Peyer's patch (tissue), 4 donors: ENCODE measurements around the gene PVR. TPM values are rescaled to one million over a fixed set of nuclear protein-coding genes. Genes with fewer than 3 reads are reported as not detected.
A peak's percentile ranks its signal among the peaks of the same experiment; 100 is the strongest.

Experiments used
- DNase-seq, 3 donors: peaks; one replicate each; pipeline ENCODE4 v3.0.0-alpha.2; 2017 to 2019
- H3K27ac ChIP-seq, 4 donors: fragments of 200-600 bp; sonication (generic); one replicate each; pipeline ENCODE4 v1.5.1; 2016 to 2019
- H3K27me3 ChIP-seq, 2 donors: fragments of 200-600 bp; sonication (generic); one replicate each; pipeline ENCODE4 v1.5.1; 2019
- H3K36me3 ChIP-seq, 3 donors: fragments of 200-600 bp; sonication (generic); one replicate each; pipeline ENCODE4 v1.5.1; 2016 to 2019
- H3K4me1 ChIP-seq, 4 donors: fragments of 200-600 bp; sonication (generic); one replicate each; pipeline ENCODE4 v1.5.1; 2016 to 2019
- H3K4me3 ChIP-seq, 4 donors: fragments of 200-600 bp; sonication (generic); 1 replicate in 3 of 4; 2 replicates in 1 of 4; pipeline ENCODE4 v1.5.1; 2016 to 2019; ENCODE audit warnings: mild to moderate bottlenecking in 1 of 4
- H3K9me3 ChIP-seq, 4 donors: fragments of 200-600 bp; sonication (generic); one replicate each; pipeline ENCODE4 v1.5.1; 2016 to 2019; ENCODE audit warnings: mild to moderate bottlenecking in 1 of 4
- CTCF ChIP-seq, 6 experiments: fragments of 450-650 bp in 4 of 6; fragments of 200-600 bp in 2 of 6; sonication (generic) in 1 of 6; IDR thresholded peaks; one replicate each; pipeline ENCODE4 v1.5.1; 2017 to 2019; ENCODE audit warnings: antibody characterized with exemption in 6 of 6, mild to moderate bottlenecking in 3 of 6, moderate library complexity in 1 of 6
- POLR2A ChIP-seq, 2 donors: fragments of 450-650 bp; IDR thresholded peaks; one replicate each; pipeline ENCODE4 v1.5.1; 2017; ENCODE audit warnings: antibody characterized with exemption in 2 of 2, mild to moderate bottlenecking in 2 of 2, moderate library complexity in 2 of 2
- total RNA-seq, 4 donors: library from RNA; depleted of rRNA; stranded (reverse); fragments of >200 nt; gene quantifications; one replicate each; pipeline ENCODE4 v1.1.0, GENCODE V29; 2016

Gene PVR
- total RNA-seq, 4 donors from 2014 or later: 21.7 to 49.3 (median 40.0) TPM

GRCh38 chr19:44613295-44614178 lies 30.2 kb upstream of the PVR start, which contains the start of gene IGSF23:
Gene IGSF23, plus strand, starts transcription at chr19:44613563. Its CDS starts 83 bp downstream, at chr19:44613646.
- H3K36me3 ChIP-seq: no peaks in the 10 kb centered on the region
- peak within 1 kb of the TSS in 3 of 4 donors; percentile 72 to 90 (median 75) for H3K27ac ChIP-seq
- no peaks in the 10 kb centered on the region for H3K9me3 ChIP-seq
- TF ChIP-seq POLR2A (IDR thresholded peaks at IDR 0.05) (peak; percentile 43 to 64), CTCF (IDR thresholded peaks at IDR 0.05) (no peak)
- DNase-seq: peak in 2 of 3 donors; percentile 73 to 79
- H3K4me3 ChIP-seq: peak within 1 kb of the TSS in 2 of 4 donors; percentile 53 to 55
- H3K27me3 ChIP-seq: no peaks in the 10 kb centered on the region
- peaks cover 0 to 18% (median 3%) of the 10 kb centered on the region in 4 donors for H3K4me1 ChIP-seq

- Histone ChIP-seq H3K27me3 (no peaks in the 10 kb centered on the region), H3K36me3 (no peaks in the 10 kb centered on the region), H3K9me3 (no peaks in the 10 kb centered on the region), H3K27ac (peak overlapping the region in 3 of 4 donors; percentile 72 to 90 (median 75)), H3K4me1 (peaks cover 0 to 18% (median 3%) of the 10 kb centered on the region in 4 donors), H3K4me3 (peak overlapping the region in 2 of 4 donors; percentile 53 to 55)
- no peak for TF ChIP-seq CTCF (IDR thresholded peaks at IDR 0.05)
- no peak for TF ChIP-seq POLR2A (IDR thresholded peaks at IDR 0.05)
- no peak for DNase-seq
These were observed 29.4 kb upstream of the PVR start for GRCh38 chr19:44614313-44614712.

GRCh38 chr19:44615863-44616247 lies 27.9 kb upstream of the PVR start:
- peak overlapping the region in 2 of 4 donors; percentile 12 to 13 for H3K4me3 ChIP-seq
- no peaks in the 10 kb centered on the region for H3K36me3 ChIP-seq
- H3K9me3 ChIP-seq: no peaks in the 10 kb centered on the region
- H3K27ac ChIP-seq: peak overlapping the region in 1 of 4 donors; percentile 51
- peaks cover 0 to 18% (median 3%) of the 10 kb centered on the region in 4 donors for H3K4me1 ChIP-seq
- DNase-seq: no peak
- TF ChIP-seq POLR2A (IDR thresholded peaks at IDR 0.05) (no peak), CTCF (IDR thresholded peaks at IDR 0.05) (no peak)
- no peaks in the 10 kb centered on the region for H3K27me3 ChIP-seq

- Histone ChIP-seq H3K36me3 (no peaks in the 10 kb centered on the region), H3K4me3 (no peak overlapping the region), H3K4me1 (peaks cover 0 to 7% (median 0%) of the 10 kb centered on the region in 4 donors), H3K27ac (no peak overlapping the region), H3K9me3 (no peaks in the 10 kb centered on the region), H3K27me3 (no peaks in the 10 kb centered on the region)
- DNase-seq: no peak
- no peak for TF ChIP-seq POLR2A (IDR thresholded peaks at IDR 0.05)
- TF ChIP-seq CTCF (IDR thresholded peaks at IDR 0.05): no peak
These were observed 26.4 kb upstream of the PVR start for GRCh38 chr19:44617110-44617880.

GRCh38 chr19:44618640-44619357 lies 24.9 kb upstream of the PVR start:
- H3K27ac ChIP-seq: no peak overlapping the region
- H3K4me1 ChIP-seq: no peaks in the 10 kb centered on the region
- no peaks in the 10 kb centered on the region for H3K9me3 ChIP-seq
- H3K36me3 ChIP-seq: no peaks in the 10 kb centered on the region
- H3K27me3 ChIP-seq: no peaks in the 10 kb centered on the region
- no peak for DNase-seq
- no peak for TF ChIP-seq POLR2A (IDR thresholded peaks at IDR 0.05)
- no peak for TF ChIP-seq CTCF (IDR thresholded peaks at IDR 0.05)
- no peak overlapping the region for H3K4me3 ChIP-seq
